Naive B cell (primary cell): Measurements from ENCODE around the gene TPH2. TPM values are rescaled to one million over a fixed set of nuclear protein-coding genes. Genes with fewer than 3 reads are reported as not detected.

Experiments
- ATAC-seq, 2 donors: fragments of 150-1000 bp; cut with Tn5 transposase; 2 replicates each; pipeline ENCODE4 v1.10.0; 2021; ENCODE audit warnings: low read depth in 2 of 2, mild to moderate bottlenecking in 2 of 2, moderate library complexity in 2 of 2
- DNase-seq: peaks from one replicate; pipeline ENCODE4 v3.0.0; 2022
- H3K27ac Mint-ChIP-seq, 6 donors: one replicate each; pipeline ENCODE4 v1.8.0; 2020 to 2022; ENCODE audit warnings: mild to moderate bottlenecking in 6 of 6, mixed read lengths in 6 of 6, moderate library complexity in 5 of 6, inconsistent platforms in 2 of 6
- H3K27me3 Mint-ChIP-seq, 3 donors: one replicate each; pipeline ENCODE4 v1.8.0; 2021 to 2022; ENCODE audit warnings: mixed read lengths in 3 of 3, mild to moderate bottlenecking in 1 of 3
- H3K36me3 Mint-ChIP-seq, 2 donors: one replicate each; pipeline ENCODE4 v1.8.0; 2020 to 2022; ENCODE audit warnings: mixed read lengths in 2 of 2, inconsistent platforms in 1 of 2, mild to moderate bottlenecking in 1 of 2
- H3K4me1 Mint-ChIP-seq, 3 donors: one replicate each; pipeline ENCODE4 v1.8.0; 2020 to 2022; ENCODE audit warnings: mixed read lengths in 3 of 3, inconsistent platforms in 1 of 3, mild to moderate bottlenecking in 1 of 3, moderate library complexity in 1 of 3
- H3K4me3 Mint-ChIP-seq, 8 donors: one replicate each; pipeline ENCODE4 v1.8.0; 2020 to 2022; ENCODE audit warnings: mild to moderate bottlenecking in 8 of 8, mixed read lengths in 8 of 8, moderate library complexity in 8 of 8, inconsistent platforms in 2 of 8
- H3K9me3 Mint-ChIP-seq, 7 donors: one replicate each; pipeline ENCODE4 v1.8.0; 2020 to 2022; ENCODE audit warnings: mixed read lengths in 7 of 7, mild to moderate bottlenecking in 5 of 7, inconsistent platforms in 2 of 7, moderate library complexity in 1 of 7
- polyA plus RNA-seq, 6 donors: library from polyadenylated mRNA; unstranded; fragments of 300-500 nt; fragmentation: Illumina TruSeq; gene quantifications; one replicate each; pipeline ENCODE4 v1.2.3, GENCODE V29; 2021; ENCODE audit warnings: low read depth in 6 of 6

Gene TPH2
- polyA plus RNA-seq, 6 donors from 2014 or later = not detected

DNA sequence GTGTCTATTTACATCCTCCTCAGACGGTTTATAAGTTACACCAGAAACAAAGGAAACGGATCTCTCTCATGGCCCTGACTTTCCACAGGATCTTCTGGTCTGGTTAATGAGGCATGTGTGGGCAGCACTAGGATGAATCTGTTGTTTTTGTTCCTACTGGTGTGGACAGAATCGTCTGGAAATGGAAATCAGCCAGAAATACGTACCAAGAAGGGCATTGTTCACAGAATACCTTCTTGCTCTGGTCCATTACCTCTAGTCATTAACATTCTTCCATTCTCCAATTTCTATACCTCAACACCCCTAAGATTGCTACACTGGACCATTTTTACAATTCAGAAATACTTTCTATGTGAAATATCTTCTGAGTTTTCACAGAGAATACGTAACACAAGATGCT is 86.0 kb downstream of the TPH2 start:
- Mint-ChIP-seq H3K27ac (no peak overlapping the region), H3K27me3 (peaks cover 17 to 29% (median 23%) of the 10 kb centered on the region in 3 donors), H3K36me3 (no peaks in the 10 kb centered on the region), H3K9me3 (no peaks in the 10 kb centered on the region), H3K4me1 (no peaks in the 10 kb centered on the region), H3K4me3 (no peak overlapping the region)
- DNase-seq = no peak
- ATAC-seq = no peak

DNA sequence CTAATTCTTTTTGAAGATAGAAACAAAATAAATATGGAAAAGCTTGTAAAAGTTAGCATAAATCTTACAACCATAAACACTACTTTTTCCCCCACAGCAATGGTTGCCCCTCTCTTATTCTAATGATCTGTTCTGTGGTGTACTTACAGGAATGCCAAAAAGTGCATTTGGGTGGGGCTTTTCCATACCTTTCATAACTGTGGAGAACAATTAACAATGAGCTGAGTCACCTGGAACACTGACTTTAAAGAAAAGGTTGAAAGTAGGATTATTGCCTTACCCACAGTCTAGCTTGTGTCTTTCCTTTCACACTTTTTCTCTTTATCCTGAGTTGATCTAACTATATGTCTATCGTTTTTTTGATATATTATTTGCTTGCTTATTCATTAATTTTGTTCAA is 86.9 kb downstream of the TPH2 start:
- H3K4me1 Mint-ChIP-seq = no peaks in the 10 kb centered on the region

DNA sequence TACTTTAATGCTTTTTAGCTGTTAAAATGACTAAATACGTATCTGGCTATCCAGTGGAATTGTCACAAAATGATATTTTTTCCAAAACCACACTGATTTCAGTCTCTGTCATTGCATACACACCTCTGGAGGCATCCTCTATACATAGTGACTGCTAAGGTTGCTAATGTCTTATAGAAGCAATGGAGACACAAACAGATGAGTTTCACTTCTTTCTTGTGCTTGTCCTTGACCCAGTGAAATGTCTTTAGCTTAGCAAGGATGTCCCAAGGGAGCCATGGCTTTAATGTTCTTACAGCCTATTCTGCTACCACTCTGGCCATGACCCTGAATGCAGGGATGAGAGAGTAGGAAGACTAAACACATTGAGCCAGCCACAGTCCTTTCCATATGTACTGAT is 90.3 kb downstream of the TPH2 start:
- Mint-ChIP-seq H3K9me3 (no peaks in the 10 kb centered on the region), H3K4me3 (no peak overlapping the region), H3K27me3 (peaks cover 17 to 25% (median 20%) of the 10 kb centered on the region in 3 donors), H3K27ac (peak overlapping the region in 1 of 6 donors; percentile 36), H3K4me1 (no peaks in the 10 kb centered on the region), H3K36me3 (no peaks in the 10 kb centered on the region)
- DNase-seq = no peak
- no peak for ATAC-seq

More for the DNA sequence above, 86.9 kb downstream of the TPH2 start:
- peaks cover 11 to 19% (median 16%) of the 10 kb centered on the region in 3 donors for H3K27me3 Mint-ChIP-seq
- no peak overlapping the region for H3K27ac Mint-ChIP-seq
- ATAC-seq (no peak), DNase-seq (no peak)
- no peak overlapping the region for H3K4me3 Mint-ChIP-seq
- H3K9me3 Mint-ChIP-seq = no peaks in the 10 kb centered on the region
- no peaks in the 10 kb centered on the region for H3K36me3 Mint-ChIP-seq

DNA sequence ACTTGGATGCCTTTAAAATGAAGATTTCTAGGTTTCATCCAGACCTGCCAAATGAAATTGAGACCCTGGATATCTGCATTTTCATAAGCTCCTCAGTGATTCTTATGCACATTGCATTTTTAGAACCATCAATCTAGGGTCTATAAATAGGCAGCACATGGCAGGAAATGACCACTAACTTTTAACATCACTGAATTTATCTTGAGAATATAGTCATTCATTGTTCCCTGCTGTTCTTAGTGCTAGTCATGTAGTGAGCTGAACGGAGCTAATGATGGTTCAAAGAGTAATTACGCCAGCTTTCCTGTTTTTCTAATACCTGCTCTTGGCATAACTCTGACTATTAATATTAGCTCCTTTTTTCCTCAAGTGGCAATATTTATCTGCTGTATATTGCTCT is 91.6 kb downstream of the TPH2 start:
- Mint-ChIP-seq H3K9me3 (peaks cover 0 to 1% (median 0%) of the 10 kb centered on the region in 7 donors), H3K27me3 (peaks cover 11 to 16% (median 11%) of the 10 kb centered on the region in 3 donors), H3K4me3 (no peak overlapping the region), H3K27ac (no peak overlapping the region), H3K4me1 (no peaks in the 10 kb centered on the region), H3K36me3 (no peaks in the 10 kb centered on the region)
- no peak for ATAC-seq
- no peak for DNase-seq

DNA sequence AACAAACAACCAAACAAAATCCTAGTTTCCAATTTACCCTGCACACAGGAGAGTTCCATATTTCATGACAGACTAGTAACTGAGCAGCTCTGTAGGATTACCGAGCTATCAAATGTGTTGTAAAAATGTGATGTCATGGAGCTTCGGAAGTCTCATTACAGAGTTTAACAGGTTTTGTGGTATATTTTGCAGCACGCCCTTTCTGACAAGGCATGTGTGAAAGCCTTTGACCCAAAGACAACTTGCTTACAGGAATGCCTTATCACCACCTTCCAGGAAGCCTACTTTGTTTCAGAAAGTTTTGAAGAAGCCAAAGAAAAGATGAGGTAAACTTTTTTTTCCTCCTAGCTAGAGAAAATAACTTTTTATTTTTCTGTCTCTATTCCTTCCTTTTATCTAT is 92.4 kb downstream of the TPH2 start:
- H3K9me3 Mint-ChIP-seq = peaks cover 0 to 4% (median 0%) of the 10 kb centered on the region in 7 donors
- no peak overlapping the region for H3K4me3 Mint-ChIP-seq
- no peak for DNase-seq
- no peak for ATAC-seq
- no peaks in the 10 kb centered on the region for H3K36me3 Mint-ChIP-seq
- H3K27me3 Mint-ChIP-seq = peaks cover 16 to 18% (median 16%) of the 10 kb centered on the region in 3 donors
- no peaks in the 10 kb centered on the region for H3K4me1 Mint-ChIP-seq
- no peak overlapping the region for H3K27ac Mint-ChIP-seq

DNA sequence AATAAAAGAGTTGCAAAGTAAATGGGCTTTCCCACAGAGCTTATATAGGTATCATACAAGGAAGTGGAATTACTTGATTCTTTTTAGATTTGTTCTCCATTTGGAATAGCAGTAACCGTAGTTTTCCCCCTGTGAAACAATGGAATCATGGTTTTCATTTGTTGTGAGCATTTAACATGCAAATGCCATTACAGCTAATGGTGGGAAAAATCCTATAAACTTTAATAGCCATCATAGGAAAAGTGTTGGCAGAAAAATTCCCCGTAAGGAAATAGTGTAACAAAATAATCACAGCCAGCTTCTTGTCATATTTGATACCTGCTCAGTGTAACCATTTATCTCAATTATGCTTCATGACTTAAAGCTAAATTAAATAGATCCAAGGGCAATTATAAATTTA is 95.3 kb downstream of the TPH2 start:
- peaks cover 11 to 16% (median 12%) of the 10 kb centered on the region in 3 donors for H3K27me3 Mint-ChIP-seq
- no peak overlapping the region for H3K27ac Mint-ChIP-seq
- no peak for ATAC-seq
- no peaks in the 10 kb centered on the region for H3K4me1 Mint-ChIP-seq
- H3K9me3 Mint-ChIP-seq = peaks cover 0 to 4% (median 0%) of the 10 kb centered on the region in 7 donors
- H3K36me3 Mint-ChIP-seq = no peaks in the 10 kb centered on the region
- no peak for DNase-seq
- H3K4me3 Mint-ChIP-seq = no peak overlapping the region

DNA sequence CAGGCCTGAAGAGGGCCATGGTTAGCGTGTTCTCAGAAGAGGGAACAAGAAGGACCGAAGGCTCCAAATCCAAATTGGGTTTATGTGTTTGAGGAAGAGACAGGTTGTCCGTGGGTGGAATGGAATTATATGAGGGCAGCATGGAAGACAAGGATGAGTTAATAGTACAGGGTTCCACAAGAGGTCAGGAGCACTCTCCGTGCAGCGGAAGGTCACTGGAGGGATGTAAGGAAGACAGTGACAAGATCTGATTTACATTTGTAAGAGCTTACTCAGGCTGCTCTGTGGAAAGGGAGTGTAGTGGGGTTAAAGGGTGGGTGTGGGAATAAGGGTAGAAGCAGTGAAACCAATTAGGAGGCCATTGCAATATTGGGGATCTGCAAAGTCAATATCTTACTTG is 97.0 kb downstream of the TPH2 start:
- ATAC-seq = no peak
- Mint-ChIP-seq H3K9me3 (peaks cover 0 to 11% (median 0%) of the 10 kb centered on the region in 7 donors), H3K36me3 (no peaks in the 10 kb centered on the region), H3K27ac (no peak overlapping the region), H3K4me1 (no peaks in the 10 kb centered on the region), H3K4me3 (no peak overlapping the region), H3K27me3 (peaks cover 11 to 16% (median 12%) of the 10 kb centered on the region in 3 donors)
- no peak for DNase-seq

DNA sequence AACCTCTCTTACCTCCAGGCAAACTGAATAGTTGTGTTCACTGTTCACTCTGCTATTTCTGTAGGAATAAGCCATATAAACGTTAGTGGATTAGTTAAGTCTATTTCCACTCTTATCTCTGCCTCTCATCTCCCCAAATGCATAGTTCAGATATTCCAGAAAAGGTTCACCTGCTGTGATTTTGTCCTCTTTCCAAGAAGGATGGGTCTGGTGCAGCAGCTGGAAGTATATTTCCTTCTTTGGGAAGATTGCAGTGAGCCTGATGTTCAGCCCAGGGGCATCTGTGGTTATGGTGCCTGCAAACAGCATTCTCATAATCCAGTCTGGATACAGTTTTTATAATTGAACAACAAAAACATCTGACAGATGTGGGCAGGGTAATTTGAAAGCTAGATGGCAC is 97.7 kb downstream of the TPH2 start:
- no peaks in the 10 kb centered on the region for H3K36me3 Mint-ChIP-seq
- ATAC-seq (no peak), DNase-seq (no peak)
- H3K4me1 Mint-ChIP-seq = no peaks in the 10 kb centered on the region
- no peak overlapping the region for H3K4me3 Mint-ChIP-seq
- no peak overlapping the region for H3K27ac Mint-ChIP-seq
- peaks cover 10 to 12% (median 11%) of the 10 kb centered on the region in 3 donors for H3K27me3 Mint-ChIP-seq
- H3K9me3 Mint-ChIP-seq = peaks cover 0 to 11% (median 0%) of the 10 kb centered on the region in 7 donors

DNA sequence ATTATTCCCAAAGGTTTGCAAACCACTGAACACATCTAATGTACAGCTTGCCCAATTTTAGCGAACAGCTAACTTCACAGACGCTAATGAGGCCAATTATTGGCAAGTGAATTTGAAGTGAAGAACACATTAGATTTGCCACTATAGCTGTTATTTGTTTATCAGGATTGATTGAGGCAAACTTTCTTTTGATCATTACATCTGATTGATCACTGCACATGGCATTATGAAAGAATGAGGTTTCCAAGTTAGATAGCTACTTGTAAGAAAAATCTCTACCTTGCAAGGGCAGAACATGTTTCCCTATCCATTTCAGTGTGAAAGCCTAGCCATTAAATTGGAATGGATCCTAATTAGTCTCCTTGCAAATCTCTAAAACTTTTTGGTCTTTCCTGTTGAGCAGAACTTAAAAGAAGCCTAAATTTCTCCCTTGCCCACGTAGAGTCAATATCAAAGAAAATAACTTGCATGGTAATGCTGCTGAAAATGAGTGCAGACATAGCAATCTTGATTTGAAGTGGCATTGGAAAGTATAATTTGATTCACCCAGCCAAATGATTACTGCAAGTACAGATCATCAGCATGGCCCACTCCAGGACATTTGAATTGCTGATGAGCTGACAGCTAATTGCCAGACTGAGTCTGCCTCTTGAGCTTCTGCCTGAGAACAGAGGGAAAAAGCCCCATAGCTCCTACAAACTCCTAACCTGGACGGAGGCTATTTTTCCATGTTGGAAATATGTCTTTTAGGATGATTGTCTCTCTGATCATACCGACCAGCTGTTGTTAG is 98.6 kb downstream of the TPH2 start:
- peaks cover 6 to 11% (median 9%) of the 10 kb centered on the region in 3 donors for H3K27me3 Mint-ChIP-seq
- no peak overlapping the region for H3K27ac Mint-ChIP-seq
- DNase-seq (no peak), ATAC-seq (no peak)
- H3K36me3 Mint-ChIP-seq = no peaks in the 10 kb centered on the region
- H3K9me3 Mint-ChIP-seq = peaks cover 0 to 11% (median 0%) of the 10 kb centered on the region in 7 donors
- no peaks in the 10 kb centered on the region for H3K4me1 Mint-ChIP-seq
- no peak overlapping the region for H3K4me3 Mint-ChIP-seq

DNA sequence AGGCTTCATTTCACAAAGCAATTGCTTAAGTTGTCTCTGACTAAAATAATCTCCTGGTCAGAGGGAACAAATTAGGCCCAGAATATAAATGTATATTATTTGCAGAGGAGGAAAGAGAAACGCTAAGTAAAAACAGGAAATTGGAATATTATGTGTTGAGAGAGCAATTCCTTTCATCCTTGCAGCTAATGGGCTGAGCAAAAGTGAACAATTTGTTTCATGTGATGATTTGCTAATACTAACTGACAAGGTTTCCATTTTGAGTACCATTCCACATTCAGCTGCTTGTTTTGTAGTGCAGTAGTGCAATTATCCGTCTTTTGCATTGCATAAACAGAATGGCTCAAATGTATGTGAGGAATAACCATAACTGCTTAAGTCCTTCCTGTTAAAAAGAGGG is 103.2 kb downstream of the TPH2 start:
- Mint-ChIP-seq H3K27me3 (no peaks in the 10 kb centered on the region), H3K9me3 (peaks cover 0 to 11% (median 2%) of the 10 kb centered on the region in 7 donors), H3K36me3 (no peaks in the 10 kb centered on the region), H3K4me1 (no peaks in the 10 kb centered on the region), H3K4me3 (no peak overlapping the region), H3K27ac (no peak overlapping the region)
- ATAC-seq (no peak), DNase-seq (no peak)

DNA sequence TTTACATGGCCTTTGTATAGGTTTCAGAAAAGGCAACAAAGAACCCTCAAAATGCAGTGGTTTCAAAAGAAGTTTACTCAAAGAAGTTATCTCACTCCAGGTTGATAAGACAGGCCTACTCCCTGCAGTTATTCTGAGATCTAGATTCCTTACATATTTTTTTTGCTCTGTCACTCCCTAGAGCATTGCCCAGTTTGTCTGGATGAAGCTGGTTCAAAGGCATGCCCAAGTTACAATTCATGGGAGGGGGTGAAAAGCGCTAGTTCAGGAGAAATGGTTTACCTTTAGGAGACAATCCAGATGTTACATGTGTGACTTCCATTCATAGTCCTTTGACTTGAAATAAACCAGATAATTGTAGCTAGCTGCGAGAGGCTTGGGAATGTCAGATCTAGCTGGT is 115.0 kb downstream of the TPH2 start:
- Mint-ChIP-seq H3K27ac (no peak overlapping the region), H3K36me3 (no peaks in the 10 kb centered on the region), H3K4me1 (no peaks in the 10 kb centered on the region), H3K9me3 (peaks cover 0 to 6% (median 0%) of the 10 kb centered on the region in 7 donors), H3K27me3 (peaks cover 0 to 6% (median 0%) of the 10 kb centered on the region in 3 donors), H3K4me3 (no peak overlapping the region)
- DNase-seq (no peak), ATAC-seq (no peak)

DNA sequence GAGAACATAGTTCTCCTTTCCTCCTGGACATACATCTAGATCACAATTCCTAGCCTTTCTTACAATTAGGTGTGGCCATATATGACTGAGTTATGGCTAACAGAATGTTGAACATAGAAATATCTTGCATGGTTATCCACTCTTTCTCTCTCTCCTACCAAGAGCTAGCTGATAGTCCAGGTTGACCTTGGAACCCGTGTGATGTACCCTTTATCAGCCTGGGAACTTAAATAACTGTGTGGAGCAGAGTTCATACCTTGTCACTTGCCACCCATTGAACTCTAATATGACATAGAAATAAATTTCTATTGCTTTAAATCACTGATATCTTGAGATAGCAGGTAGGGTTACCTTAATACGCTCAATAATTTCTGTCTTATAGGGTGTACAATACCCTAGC is 115.9 kb downstream of the TPH2 start:
- DNase-seq = no peak
- no peak overlapping the region for H3K27ac Mint-ChIP-seq
- no peaks in the 10 kb centered on the region for H3K4me1 Mint-ChIP-seq
- no peaks in the 10 kb centered on the region for H3K36me3 Mint-ChIP-seq
- H3K4me3 Mint-ChIP-seq = no peak overlapping the region
- H3K27me3 Mint-ChIP-seq = peaks cover 0 to 6% (median 0%) of the 10 kb centered on the region in 3 donors
- peaks cover 0 to 6% (median 0%) of the 10 kb centered on the region in 7 donors for H3K9me3 Mint-ChIP-seq
- ATAC-seq = no peak

DNA sequence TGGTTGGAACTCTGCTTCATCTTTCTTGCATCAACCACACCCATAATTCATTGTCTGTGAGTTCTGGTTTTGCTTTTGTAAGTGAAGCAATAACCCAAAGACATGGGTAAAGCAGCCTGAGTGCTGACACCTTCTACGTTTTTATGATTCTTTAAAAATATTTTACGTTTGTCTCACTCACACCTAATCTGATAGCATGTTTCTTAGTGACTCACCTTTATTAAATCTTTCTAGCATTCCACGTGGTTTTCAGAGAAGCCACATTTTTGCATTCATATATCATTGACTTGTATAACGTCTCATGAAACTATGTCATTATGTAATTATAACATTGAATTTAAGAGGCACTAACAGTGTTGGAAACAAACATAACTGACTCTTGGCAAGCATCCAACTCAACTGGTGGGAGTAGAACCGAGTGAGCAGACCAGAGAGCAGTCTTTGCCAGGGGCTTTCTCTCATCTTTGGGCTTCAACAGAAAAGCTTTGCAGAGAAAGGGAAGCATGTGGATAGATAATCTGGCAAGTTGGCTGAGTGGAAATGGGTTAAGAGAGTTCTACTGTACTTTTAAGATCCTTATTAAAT is 118.8 kb downstream of the TPH2 start:
- Mint-ChIP-seq H3K4me3 (no peak overlapping the region), H3K9me3 (peaks cover 0 to 4% (median 0%) of the 10 kb centered on the region in 7 donors), H3K36me3 (no peaks in the 10 kb centered on the region), H3K4me1 (no peaks in the 10 kb centered on the region), H3K27ac (no peak overlapping the region), H3K27me3 (peaks cover 0 to 5% (median 0%) of the 10 kb centered on the region in 3 donors)
- DNase-seq (no peak), ATAC-seq (no peak)

DNA sequence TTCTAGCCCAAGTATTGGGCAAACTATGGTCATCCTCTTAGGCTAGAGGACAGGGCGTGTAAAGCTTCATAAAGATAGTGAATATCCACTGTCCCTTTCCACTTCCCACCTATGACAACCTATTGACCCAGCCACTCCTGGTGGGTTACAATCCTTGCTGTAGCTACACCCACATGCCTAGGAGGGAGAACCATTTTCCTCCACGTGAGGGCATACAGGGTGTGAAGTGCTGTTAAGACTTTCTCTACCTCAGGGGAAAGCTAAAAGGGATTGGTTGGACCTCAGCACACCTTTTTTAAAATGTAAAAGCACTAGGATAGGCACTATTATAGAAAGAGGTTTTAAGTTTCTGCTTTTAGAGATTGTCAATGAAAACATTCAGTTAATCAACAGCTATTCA is 124.4 kb downstream of the TPH2 start:
- DNase-seq (no peak), ATAC-seq (no peak)
- H3K27ac Mint-ChIP-seq = no peak overlapping the region
- H3K4me1 Mint-ChIP-seq = no peaks in the 10 kb centered on the region
- H3K27me3 Mint-ChIP-seq = peaks cover 0 to 10% (median 0%) of the 10 kb centered on the region in 3 donors
- H3K36me3 Mint-ChIP-seq = no peaks in the 10 kb centered on the region
- H3K9me3 Mint-ChIP-seq = peaks cover 0 to 3% (median 2%) of the 10 kb centered on the region in 7 donors
- H3K4me3 Mint-ChIP-seq = no peak overlapping the region
